Measurements from ENCODE around the gene WFDC12.

GRCh38 chr20:45119556-45120266, 4.6 kb downstream of the WFDC12 start:
- TF ChIP-seq POLR2A (IDR thresholded peaks at IDR 0.05; ENCODE audit: low read depth, low read length) (no peak), CTCF (IDR thresholded peaks at IDR 0.05; ENCODE audit: extremely low read depth in 1 of 2, insufficient read depth in 1 of 2, low read depth in 1 of 2, low read length in 2 of 2) (no peak), EZH2 (IDR thresholded peaks at IDR 0.05; ENCODE audit: borderline replicate concordance, low read depth, low read length, severe bottlenecking) (no peak)

Data from endothelial cell of umbilical vein (primary cell).